HCT116 (cell line): ENCODE measurements around the gene FAM237B. TPM values are rescaled to one million over a fixed set of nuclear protein-coding genes. Genes with fewer than 3 reads are reported as not detected.
A peak's percentile ranks its signal among the peaks of the same experiment; 100 is the strongest.

Experiments used
- ATAC-seq: fragments of 200-7000 bp; cut with Tn5 transposase; 2 replicates; pipeline ENCODE4 v1.9.1; 2020; ENCODE audit warnings: mild to moderate bottlenecking, moderate library complexity
- BruUV-seq: library from RNA; stranded (reverse); fragments of 400-500 nt; replicated peaks from 2 replicates; lab custom pipeline; 2021; lab: Mats Ljungman, UMichigan
- CTCF ChIA-PET: fragments of 300-600 bp; sonication (Branson Sonifier 250); formaldehyde crosslinking; loops from one replicate; lab custom pipeline; 2021; ENCODE audit warnings: antibody characterized with exemption; lab: Charles Lee
- POLR2A ChIA-PET: fragments of 300-600, 350-600 bp; sonication (Branson Sonifier 250); formaldehyde crosslinking; loops from one replicate; lab custom pipeline; 2021; ENCODE audit warnings: antibody characterized with exemption; lab: Charles Lee
- RAD21 ChIA-PET, 2 experiments: fragments of 300-600 bp; sonication (Branson Sonifier 250); formaldehyde crosslinking; loops; one replicate each; lab custom pipeline; 2023; ENCODE audit warnings: low total read pairs in 2 of 2; ENCODE audit not compliant: uncharacterized antibody in 2 of 2, unreplicated experiment in 2 of 2, low non-redundant PET in 1 of 2; lab: Charles Lee
- DNase-seq: peaks from one replicate; pipeline ENCODE4 v3.0.0-alpha.2; 2010; ENCODE audit warnings: low read depth, low spot score
- H2AFZ ChIP-seq: fragments of 200-600 bp; shearing (Covaris generic), sonication (generic); 2 replicates; pipeline ENCODE4 v1.6.1; 2017; ENCODE audit warnings: low read depth, mixed run types, mixed read lengths, antibody characterized with exemption, low read length; ENCODE audit not compliant: poor library complexity, severe bottlenecking
- H3K27ac ChIP-seq: 2 replicates; pipeline ENCODE4 v1.5.1; 2012; ENCODE audit warnings: low read depth, low read length
- H3K27me3 ChIP-seq: fragments of 200-600 bp; sonication (generic); 2 replicates; pipeline ENCODE4 v1.6.1; 2016; ENCODE audit warnings: mixed run types, low read length, mixed read lengths; ENCODE audit not compliant: insufficient read depth
- H3K36me3 ChIP-seq, 2 experiments: fragments of 200-500 bp in 1 of 2; fragments of 200-600 bp in 1 of 2; sonication (Bioruptor generic) in 1 of 2; sonication (generic) in 1 of 2; 2 replicates each; pipeline versions ENCODE4 v1.5.1 to v1.6.1; 2014 to 2016; ENCODE audit warnings: low read length in 2 of 2, inconsistent platforms in 1 of 2, mixed read lengths in 1 of 2, mixed run types in 1 of 2; ENCODE audit not compliant: insufficient read depth in 2 of 2, control insufficient read depth in 1 of 2
- H3K4me1 ChIP-seq, 2 experiments: fragments of 200-600 bp in 1 of 2; sonication (generic) in 1 of 2; 2 replicates each; pipeline versions ENCODE4 v1.5.1 to v1.6.1; 2012 to 2017; ENCODE audit warnings: low read length in 2 of 2, inconsistent platforms in 1 of 2, mild to moderate bottlenecking in 1 of 2, mixed read lengths in 1 of 2, mixed run types in 1 of 2, moderate library complexity in 1 of 2; ENCODE audit not compliant: insufficient read depth in 2 of 2, control insufficient read depth in 1 of 2
- H3K4me2 ChIP-seq: fragments of 200-600 bp; sonication (generic); 2 replicates; pipeline ENCODE4 v1.6.1; 2017; ENCODE audit warnings: mixed run types, low read length, mixed read lengths
- H3K4me3 ChIP-seq, 2 experiments: fragments of 200-600 bp in 1 of 2; sonication (generic) in 1 of 2; replicated peaks in 1 of 2; 2 replicates each; pipeline ENCODE4 v1.5.1; 2011 to 2016; ENCODE audit warnings: low read length in 2 of 2, control low read depth in 1 of 2, low read depth in 1 of 2, mild to moderate bottlenecking in 1 of 2, mixed read lengths in 1 of 2, mixed run types in 1 of 2
- H3K79me2 ChIP-seq: fragments of 200-600 bp; sonication (generic); 2 replicates; pipeline ENCODE4 v1.6.1; 2017; ENCODE audit warnings: mild to moderate bottlenecking, mixed run types, low read length, moderate library complexity, mixed read lengths; ENCODE audit not compliant: insufficient read depth
- H3K9ac ChIP-seq: fragments of 200-600 bp; sonication (generic); 2 replicates; pipeline ENCODE4 v1.6.1; 2016; ENCODE audit warnings: low read length, mixed read lengths
- H3K9me2 ChIP-seq: fragments of 200-600 bp; sonication (generic), shearing (Covaris generic); 2 replicates; pipeline ENCODE4 v1.6.1; 2017; ENCODE audit warnings: mixed run types, mild to moderate bottlenecking, moderate library complexity; ENCODE audit not compliant: insufficient read depth
- H3K9me3 ChIP-seq, 2 experiments: fragments of 200-500 bp in 1 of 2; fragments of 200-600 bp in 1 of 2; sonication (Bioruptor generic) in 1 of 2; sonication (generic) in 1 of 2; 2 replicates each; pipeline ENCODE4 v1.6.1; 2014 to 2017; ENCODE audit warnings: low read length in 2 of 2, mixed read lengths in 2 of 2, inconsistent platforms in 1 of 2, low read depth in 1 of 2, mild to moderate bottlenecking in 1 of 2, mixed run types in 1 of 2, moderate library complexity in 1 of 2; ENCODE audit not compliant: control insufficient read depth in 1 of 2, insufficient read depth in 1 of 2
- H4K20me1 ChIP-seq: fragments of 200-600 bp; sonication (generic), shearing (Covaris generic); 2 replicates; pipeline ENCODE4 v1.6.1; 2017; ENCODE audit warnings: mixed run types, mild to moderate bottlenecking, moderate library complexity; ENCODE audit not compliant: insufficient read depth
- CBX3 ChIP-seq: IDR thresholded peaks from 2 replicates; pipeline ENCODE4 v1.6.1; 2012; ENCODE audit warnings: low read depth
- CTCF ChIP-seq, 3 experiments: fragments of 200-600 bp in 1 of 3; sonication (generic) in 1 of 3; IDR thresholded peaks in 2 of 3; conservative IDR thresholded peaks in 1 of 3; 2 replicates each; pipeline ENCODE4 v1.5.1; 2012 to 2017; ENCODE audit warnings: low read depth in 2 of 3, low read length in 2 of 3, antibody characterized with exemption in 1 of 3, borderline replicate concordance in 1 of 3, control low read depth in 1 of 3, mild to moderate bottlenecking in 1 of 3, mixed read lengths in 1 of 3, mixed run types in 1 of 3, moderate library complexity in 1 of 3; ENCODE audit not compliant: insufficient read depth in 1 of 3
- EGR1 ChIP-seq: IDR thresholded peaks from 2 replicates; pipeline ENCODE4 v1.6.1; 2012; ENCODE audit warnings: low read depth
- POLR2AphosphoS5 ChIP-seq: IDR thresholded peaks from 2 replicates; pipeline ENCODE4 v1.6.1; 2011; ENCODE audit warnings: mild to moderate bottlenecking, low read depth, low read length, moderate library complexity
- RAD21 ChIP-seq: IDR thresholded peaks from 2 replicates; pipeline ENCODE4 v1.6.1; 2012; ENCODE audit warnings: low read depth, mild to moderate bottlenecking
- REST ChIP-seq: IDR thresholded peaks from 2 replicates; pipeline ENCODE4 v1.6.1; 2012; ENCODE audit warnings: low read depth
- SRF ChIP-seq: IDR thresholded peaks from 2 replicates; pipeline ENCODE4 v1.6.1; 2012; ENCODE audit warnings: low read depth
- YY1 ChIP-seq: IDR thresholded peaks from 2 replicates; pipeline ENCODE4 v1.6.1; 2011; ENCODE audit warnings: low read length, low read depth, moderate library complexity, mild to moderate bottlenecking; ENCODE audit not compliant: insufficient replicate concordance; ENCODE audit errors: extremely low read depth
- ZBTB33 ChIP-seq: IDR thresholded peaks from 2 replicates; pipeline ENCODE4 v1.6.1; 2011; ENCODE audit warnings: mild to moderate bottlenecking, low read length, moderate library complexity; ENCODE audit not compliant: insufficient replicate concordance; ENCODE audit errors: extremely low read depth
- intact Hi-C: fragments of 100-400 bp; cut with micrococcal nuclease; formaldehyde crosslinking; loops from 2 replicates; pipeline ENCODE4 v1.10.0; 2022
- total RNA-seq: library from RNA; stranded (reverse); gene quantifications from one replicate; pipeline ENCODE4 v1.2.1, GENCODE V29; 2021; ENCODE audit not compliant: unreplicated experiment

FAM237B gene
- total RNA-seq, 1 experiment from 2014 or later: not detected

- TF ChIP-seq SRF (no peak), CTCF (IDR thresholded peaks at IDR 0.05 in 2 of 3, conservative IDR thresholded peaks at IDR 0.05 in 1 of 3; ENCODE audit: borderline replicate concordance in 1 of 3, insufficient read depth in 1 of 3, low read depth in 2 of 3, low read length in 2 of 3) (no peak)
- Histone ChIP-seq H3K36me3 (no peaks in the 10 kb centered on the region), H4K20me1 (no peaks in the 10 kb centered on the region), H3K9me2 (no peaks in the 10 kb centered on the region), H3K4me3 (no peak overlapping the region), H3K9me3 (no peaks in the 10 kb centered on the region), H3K79me2 (no peaks in the 10 kb centered on the region), H3K27ac (no peak overlapping the region), H3K27me3 (no peaks in the 10 kb centered on the region), H3K4me2 (no peak overlapping the region), H3K9ac (no peak overlapping the region), H2AFZ (no peak overlapping the region), H3K4me1 (no peaks in the 10 kb centered on the region)
- intact Hi-C loops: no loop called here
- no TSS peak for BruUV-seq
- CTCF ChIA-PET: interaction anchor here (1.8 kb wide), 1 partner anchor 9 kb away, joined by 6 read pairs; no protein-coding TSS in a partner anchor
- POLR2A ChIA-PET: no interaction called here
- ATAC-seq: no peak
- DNase-seq: no peak
- RAD21 ChIA-PET: no interaction called here
Measured at GRCh38 chr7:90303241-90303640, 17.9 kb downstream of the FAM237B start.

- no TSS peak for BruUV-seq
- intact Hi-C loops: loop anchor here (1.0 kb wide), 1 partner anchor 144 kb away; the partner anchor contains the start of gene STEAP1
- POLR2A ChIA-PET: no interaction called here
- TF ChIP-seq CBX3: no peak
- no peak for TF ChIP-seq POLR2AphosphoS5
- no peak for TF ChIP-seq YY1
- TF ChIP-seq ZBTB33: no peak
- peak; percentile 55; the same call in 1 of the 2 replicates for TF ChIP-seq RAD21
- TF ChIP-seq REST: no peak
- no peak for TF ChIP-seq EGR1
Measured at GRCh38 chr7:90298145-90299038, 22.7 kb downstream of the FAM237B start.

More at GRCh38 chr7:90298145-90299038, 22.7 kb downstream of the FAM237B start:
- H2AFZ ChIP-seq: no peak overlapping the region
- DNase-seq (peak; percentile 29), ATAC-seq (peak; percentile 99)
- H3K36me3 ChIP-seq: no peaks in the 10 kb centered on the region
- H3K4me1 ChIP-seq: no peaks in the 10 kb centered on the region
- H3K9ac ChIP-seq: no peak overlapping the region
- no peaks in the 10 kb centered on the region for H3K9me2 ChIP-seq
- H3K9me3 ChIP-seq: no peaks in the 10 kb centered on the region
- RAD21 ChIA-PET: no interaction called here
- H3K27ac ChIP-seq: no peak overlapping the region
- H3K4me3 ChIP-seq: no peak overlapping the region
- no peak overlapping the region for H3K4me2 ChIP-seq
- H3K27me3 ChIP-seq: no peaks in the 10 kb centered on the region
- H3K79me2 ChIP-seq: no peaks in the 10 kb centered on the region
- CTCF ChIA-PET: interaction anchor here (0.8 to 2.4 kb wide), 9 partner anchors 11 to 146 kb away, joined by 3 to 12 read pairs (median 5); partner anchors contain the start of gene STEAP1
- H4K20me1 ChIP-seq: no peaks in the 10 kb centered on the region
